Transverse colon (tissue), 4 donors: ENCODE measurements around the gene PJA1. TPM values are rescaled to one million over a fixed set of nuclear protein-coding genes. Genes with fewer than 3 reads are reported as not detected.

Experiments
- DNase-seq: peaks from one replicate; pipeline ENCODE4 v3.0.0-alpha.2; 2019
- H3K27ac ChIP-seq, 4 donors: fragments of 200-600 bp; sonication (generic); 2 replicates each; pipeline ENCODE4 v1.5.1; 2016 to 2018; ENCODE audit warnings: inconsistent platforms in 4 of 4
- H3K27me3 ChIP-seq: fragments of 200-600 bp; sonication (generic); 2 replicates; pipeline ENCODE4 v1.5.1; 2017; ENCODE audit warnings: inconsistent platforms
- H3K36me3 ChIP-seq, 4 donors: fragments of 200-600 bp; sonication (generic); 2 replicates each; pipeline ENCODE4 v1.5.1; 2017 to 2019; ENCODE audit warnings: inconsistent platforms in 4 of 4
- H3K4me1 ChIP-seq, 4 donors: fragments of 200-600 bp; sonication (generic); 2 replicates each; pipeline ENCODE4 v1.5.1; 2017 to 2020; ENCODE audit warnings: inconsistent platforms in 4 of 4
- H3K4me3 ChIP-seq, 4 donors: fragments of 200-600 bp; sonication (generic); 1 replicate in 1 of 4; 2 replicates in 3 of 4; pipeline versions ENCODE4 v1.5.1 to v1.6.1; 2017 to 2019; ENCODE audit warnings: inconsistent platforms in 4 of 4
- H3K9me3 ChIP-seq, 2 donors: fragments of 200-600 bp; sonication (generic); 2 replicates each; pipeline ENCODE4 v1.5.1; 2017 to 2019; ENCODE audit warnings: inconsistent platforms in 2 of 2
- CTCF ChIP-seq, 5 experiments: fragments of 200-600 bp in 3 of 5; fragments of 450-650 bp in 2 of 5; sonication (generic) in 3 of 5; IDR thresholded peaks; 1 replicate in 2 of 5; 2 replicates in 3 of 5; pipeline ENCODE4 v1.5.1; 2016 to 2017; ENCODE audit warnings: antibody characterized with exemption in 5 of 5, inconsistent platforms in 3 of 5, mild to moderate bottlenecking in 2 of 5, moderate library complexity in 1 of 5
- EP300 ChIP-seq: sonication (generic); formaldehyde crosslinking; IDR thresholded peaks from one replicate; pipeline ENCODE4 v1.6.1; 2017; ENCODE audit warnings: antibody characterized with exemption, low read depth
- POLR2A ChIP-seq: fragments of 450-650 bp; IDR thresholded peaks from one replicate; pipeline ENCODE4 v1.6.1; 2016; ENCODE audit warnings: antibody characterized with exemption, mild to moderate bottlenecking, moderate library complexity
- POLR2AphosphoS5 ChIP-seq, 3 donors: sonication (generic); formaldehyde crosslinking; IDR thresholded peaks; one replicate each; pipeline ENCODE4 v1.6.1; 2016; ENCODE audit warnings: antibody characterized with exemption in 3 of 3
- WGBS, 2 donors: methylation state at CpG; one replicate each; pipeline ENCODE4 v1.1.5; 2018; ENCODE audit warnings: low coverage in 1 of 2; 5-methylcytosine and 5-hydroxymethylcytosine counted together
- in situ Hi-C, 4 donors: fragments of 200-750 bp; cut with MboI; loops; one replicate each; pipeline versions ENCODE4 v1.15.0 to v1.15.1; 2017; ENCODE audit warnings: low sequenced_read_pairs in 3 of 4, low pct_ligation_motif_present in 1 of 4, low pct_unique_long_range_greater_than_20kb in 1 of 4
- intact Hi-C: fragments of 100-400 bp; cut with DNase I; formaldehyde crosslinking; loops from one replicate; pipeline ENCODE4 v1.15.1; 2023; ENCODE audit warnings: low total_unique reads
- total RNA-seq, 4 donors: library from RNA; depleted of rRNA; stranded (reverse); fragments of >200 nt; gene quantifications; one replicate each; pipeline ENCODE4 v1.1.0, GENCODE V29; 2016

Gene PJA1
- total RNA-seq, 4 donors from 2014 or later, result 2.2 to 31.4 (median 6.9) TPM

DNA sequence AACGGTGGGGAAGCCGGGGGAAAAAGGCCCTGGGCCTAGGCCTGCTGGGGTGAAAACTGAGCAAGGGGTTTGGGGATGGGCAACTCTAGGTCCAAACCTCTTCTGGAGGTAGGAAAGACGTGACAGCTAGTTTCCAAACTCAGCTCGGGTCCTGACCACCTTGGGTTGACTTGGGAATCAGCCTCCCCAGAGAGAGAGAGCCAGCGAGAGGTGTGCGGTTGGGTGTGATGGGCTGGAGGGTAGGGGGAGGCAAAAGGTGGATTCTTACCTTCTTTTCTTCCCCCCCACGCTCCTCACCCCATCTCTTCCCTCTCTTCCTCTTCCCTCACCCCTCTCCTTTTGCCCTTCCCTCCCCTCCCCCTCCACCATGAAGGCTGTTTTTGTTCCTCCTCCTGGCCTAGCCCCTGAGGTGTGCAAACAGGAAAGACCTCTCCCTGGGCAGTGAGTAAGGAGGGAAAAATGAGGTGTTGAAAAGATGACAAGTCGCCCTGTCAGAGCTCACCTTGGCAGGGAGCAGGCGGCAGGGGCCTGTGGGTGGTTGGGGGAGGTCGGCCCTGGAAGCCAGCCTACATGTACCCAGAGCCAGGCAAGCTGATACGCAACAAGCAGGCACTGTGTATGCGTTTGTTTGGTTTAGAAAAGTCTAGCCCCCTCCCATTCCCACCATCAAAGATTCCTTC, 14.8 kb downstream of the PJA1 start:
- Histone ChIP-seq H3K27ac (no peak overlapping the region), H3K4me3 (no peak overlapping the region), H3K27me3 (no peaks in the 10 kb centered on the region), H3K4me1 (no peaks in the 10 kb centered on the region), H3K9me3 (no peaks in the 10 kb centered on the region), H3K36me3 (no peaks in the 10 kb centered on the region)
- in situ Hi-C loops, result no loop called here
- WGBS, 2 donors, result 75% methylated on average over 12 of the region's 12 CpGs; no CpG with 5 or more reads in 1 of the 2 donors
- TF ChIP-seq CTCF (IDR thresholded peaks at IDR 0.05) (no peak), POLR2AphosphoS5 (IDR thresholded peaks at IDR 0.05) (no peak), EP300 (no peak), POLR2A (no peak)
- DNase-seq, result no peak
- intact Hi-C loops, result no loop called here

GRCh38 chrX:69149466-69150280, 15.6 kb downstream of the PJA1 start:
- H3K36me3 ChIP-seq, result no peaks in the 10 kb centered on the region
- in situ Hi-C loops (no loop called here), intact Hi-C loops (no loop called here)
- H3K27ac ChIP-seq, result no peak overlapping the region
- no peaks in the 10 kb centered on the region for H3K4me1 ChIP-seq
- 61% methylated on average over 28 of the region's 28 CpGs; no CpG with 5 or more reads in 1 of the 2 donors for WGBS, 2 donors
- H3K27me3 ChIP-seq, result no peaks in the 10 kb centered on the region
- no peak for DNase-seq
- H3K9me3 ChIP-seq, result no peaks in the 10 kb centered on the region
- no peak for TF ChIP-seq POLR2A
- TF ChIP-seq CTCF (IDR thresholded peaks at IDR 0.05), result no peak
- TF ChIP-seq POLR2AphosphoS5 (IDR thresholded peaks at IDR 0.05), result no peak
- no peak for TF ChIP-seq EP300
- no peak overlapping the region for H3K4me3 ChIP-seq

DNA sequence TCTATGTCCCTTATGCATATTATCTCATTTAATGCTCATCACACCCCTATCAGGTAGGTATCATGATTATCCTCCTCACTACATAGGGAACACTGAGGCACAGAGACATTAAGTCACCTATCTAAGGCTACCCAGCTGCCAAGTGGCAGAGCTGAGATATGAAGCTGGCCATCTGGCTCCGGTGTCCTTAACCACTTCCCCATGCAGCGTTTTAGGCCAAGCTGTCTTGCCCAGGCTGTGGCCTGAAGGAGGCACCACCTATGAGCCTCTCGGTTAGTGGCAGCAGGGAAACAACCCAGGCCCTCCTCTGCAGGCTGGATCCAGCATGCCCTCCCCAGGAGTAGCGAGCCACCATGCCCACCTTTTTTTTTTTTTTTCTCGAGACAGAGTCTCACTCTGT, 16.3 kb downstream of the PJA1 start:
- Histone ChIP-seq H3K9me3 (no peaks in the 10 kb centered on the region), H3K4me1 (no peaks in the 10 kb centered on the region), H3K36me3 (no peaks in the 10 kb centered on the region), H3K27me3 (no peaks in the 10 kb centered on the region), H3K27ac (no peak overlapping the region), H3K4me3 (no peak overlapping the region)
- intact Hi-C loops (no loop called here), in situ Hi-C loops (no loop called here)
- WGBS, 2 donors, result 63% methylated on average over 5 of the region's 5 CpGs; no CpG with 5 or more reads in 1 of the 2 donors
- TF ChIP-seq EP300 (no peak), CTCF (IDR thresholded peaks at IDR 0.05) (no peak), POLR2A (no peak), POLR2AphosphoS5 (IDR thresholded peaks at IDR 0.05) (no peak)
- no peak for DNase-seq

DNA sequence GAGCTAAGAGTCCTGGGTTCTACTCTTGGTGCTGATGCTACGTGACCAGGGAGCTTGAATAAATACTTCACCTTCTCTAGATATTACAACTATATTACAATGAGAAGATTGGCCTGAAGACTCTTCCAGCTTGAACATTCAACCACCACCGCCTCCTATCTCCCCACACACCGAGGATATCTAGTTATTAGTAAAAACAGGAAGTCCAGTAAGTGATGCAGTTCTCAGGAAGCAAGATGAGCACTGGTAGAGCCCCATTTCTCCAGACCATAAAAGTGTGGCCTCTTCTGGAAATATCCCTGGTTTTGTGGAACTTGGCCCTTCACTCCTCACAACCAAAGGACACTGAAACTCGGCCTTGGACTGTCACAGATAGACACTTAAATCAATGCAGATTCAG, 18.5 kb downstream of the PJA1 start:
- no peak for DNase-seq
- WGBS, 2 donors, result 67% methylated on average over 2 to 4 of the region's 4 CpGs
- Histone ChIP-seq H3K27ac (no peak overlapping the region), H3K4me3 (no peak overlapping the region), H3K36me3 (no peaks in the 10 kb centered on the region), H3K9me3 (no peaks in the 10 kb centered on the region), H3K27me3 (no peaks in the 10 kb centered on the region), H3K4me1 (no peaks in the 10 kb centered on the region)
- in situ Hi-C loops (no loop called here), intact Hi-C loops (no loop called here)
- TF ChIP-seq CTCF (IDR thresholded peaks at IDR 0.05) (no peak), EP300 (no peak), POLR2AphosphoS5 (IDR thresholded peaks at IDR 0.05) (no peak), POLR2A (no peak)
